Nephron (organoid): ENCODE results near the gene DGKA.

Source experiments
- H3K27ac Mint-ChIP-seq, 3 experiments: 2 replicates each; pipeline ENCODE4 v1.8.0; 2020; ENCODE audit warnings: mixed read lengths in 3 of 3, mild to moderate bottlenecking in 2 of 3, moderate library complexity in 1 of 3
- H3K27me3 Mint-ChIP-seq: 2 replicates; pipeline ENCODE4 v1.8.0; 2021; ENCODE audit warnings: low read depth, mild to moderate bottlenecking, moderate library complexity, mixed read lengths
- H3K36me3 Mint-ChIP-seq: 2 replicates; pipeline ENCODE4 v1.8.0; 2020; ENCODE audit warnings: low read depth, mixed read lengths
- H3K4me1 Mint-ChIP-seq: 2 replicates; pipeline ENCODE4 v1.8.0; 2020; ENCODE audit warnings: mixed read lengths
- H3K4me3 Mint-ChIP-seq, 3 experiments: 2 replicates each; pipeline ENCODE4 v1.8.0; 2020; ENCODE audit warnings: mild to moderate bottlenecking in 3 of 3, mixed read lengths in 3 of 3, moderate library complexity in 2 of 3
- H3K9me3 Mint-ChIP-seq: 2 replicates; pipeline ENCODE4 v1.8.0; 2020; ENCODE audit warnings: mixed read lengths
- CTCF ChIP-seq, 3 experiments: fragments of 200-600 bp; sonication (generic); IDR thresholded peaks; one replicate each; pipeline ENCODE4 v1.5.0; 2021; ENCODE audit warnings: antibody characterized with exemption in 3 of 3; ENCODE audit not compliant: unreplicated experiment in 3 of 3

The DGKA gene

DNA sequence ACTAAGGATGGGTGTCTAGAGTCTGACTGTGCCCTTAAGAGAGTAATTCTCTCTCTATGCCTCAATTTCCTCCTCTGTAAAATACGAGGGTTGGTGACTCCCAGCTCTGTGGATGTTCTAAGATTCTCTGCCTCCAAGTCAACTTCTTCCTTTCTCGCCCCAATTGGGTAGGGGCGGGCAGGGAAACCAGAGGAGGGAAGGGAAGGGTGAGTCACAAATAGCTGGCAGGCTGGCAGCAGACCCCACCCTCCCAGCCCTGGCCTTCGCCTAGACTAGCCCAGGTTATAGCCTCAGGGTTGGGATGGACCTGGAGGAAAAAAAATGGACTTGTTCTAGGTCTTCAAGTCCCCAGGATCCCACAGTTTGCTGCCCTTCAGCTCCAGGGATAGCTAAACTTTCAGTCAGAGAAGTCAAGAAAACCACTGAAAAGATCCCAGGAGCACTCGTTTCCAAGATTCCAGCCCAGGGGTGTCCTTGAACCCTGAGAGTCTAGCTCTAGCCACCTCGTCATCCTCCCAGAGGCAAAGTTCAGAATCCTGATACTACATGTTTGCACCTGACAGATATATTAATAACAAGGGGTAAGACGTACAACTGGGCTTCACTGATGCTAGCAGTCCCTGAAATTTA lies 2.3 kb downstream of the DGKA start:
- peak overlapping the region; percentile 88 to 94 (median 92) for H3K4me3 Mint-ChIP-seq
- no peak for TF ChIP-seq CTCF (IDR thresholded peaks at IDR 0.05; ENCODE audit: unreplicated experiment in 3 of 3)
- H3K36me3 Mint-ChIP-seq: no peaks in the 10 kb centered on the region
- H3K27me3 Mint-ChIP-seq: peaks cover 44% of the 10 kb centered on the region
- no peak overlapping the region for H3K27ac Mint-ChIP-seq
- H3K9me3 Mint-ChIP-seq: no peaks in the 10 kb centered on the region
- H3K4me1 Mint-ChIP-seq: peaks cover 29% of the 10 kb centered on the region

DNA sequence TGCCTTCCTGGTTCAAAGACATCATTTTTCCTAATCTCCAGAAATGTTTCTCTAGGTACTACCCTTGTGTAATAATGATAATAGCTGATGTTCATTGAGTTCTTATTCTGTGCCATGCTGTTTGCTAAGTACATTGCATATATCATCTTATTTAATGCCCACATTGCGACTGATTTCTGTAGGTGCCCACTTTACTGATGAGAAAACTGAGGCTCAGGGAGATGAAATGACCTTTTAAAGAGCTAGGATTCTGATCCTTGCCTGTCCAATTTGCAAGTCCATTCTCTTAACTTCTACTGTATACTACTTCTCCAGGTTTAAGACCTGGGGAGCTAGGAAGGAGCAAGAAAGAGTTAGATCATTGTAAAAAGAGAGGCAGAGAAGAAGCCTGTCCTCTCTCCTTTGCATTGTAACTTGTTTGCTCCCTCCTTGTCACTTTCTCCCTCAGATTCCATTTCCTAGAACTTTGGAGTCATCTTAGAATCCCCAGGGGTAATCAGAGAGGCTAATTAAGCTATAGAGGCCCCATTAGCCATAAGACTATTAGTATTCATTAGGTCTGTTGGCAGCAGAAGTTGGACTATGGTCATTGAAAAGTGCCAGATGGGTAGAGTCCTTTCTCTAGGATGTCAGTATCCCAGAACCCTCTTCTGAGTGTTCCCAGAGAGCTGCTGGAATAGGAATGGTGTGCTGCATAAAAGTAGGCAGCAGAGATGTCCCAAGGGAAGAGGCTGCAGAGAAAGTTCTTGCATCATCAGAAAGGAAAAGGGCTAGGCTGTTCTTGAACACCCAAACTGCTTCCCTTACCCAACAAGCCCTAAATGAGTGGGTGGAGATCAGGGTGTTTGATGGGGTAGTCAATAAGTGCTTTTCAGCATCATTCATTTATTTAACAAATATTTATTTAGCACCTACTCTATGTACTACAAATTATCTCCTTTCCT lies 3.1 kb downstream of the DGKA start:
- Mint-ChIP-seq H3K4me3 (peak overlapping the region; percentile 22 to 63 (median 51)), H3K9me3 (no peaks in the 10 kb centered on the region), H3K4me1 (peaks cover 29% of the 10 kb centered on the region), H3K36me3 (no peaks in the 10 kb centered on the region), H3K27me3 (peaks cover 44% of the 10 kb centered on the region), H3K27ac (no peak overlapping the region)
- TF ChIP-seq CTCF (IDR thresholded peaks at IDR 0.05; ENCODE audit: unreplicated experiment in 3 of 3): no peak

- H3K4me3 Mint-ChIP-seq: peak overlapping the region in 2 of 3 experiments; percentile 5 to 17
- H3K27me3 Mint-ChIP-seq: peaks cover 44% of the 10 kb centered on the region
- no peak overlapping the region for H3K27ac Mint-ChIP-seq
- H3K4me1 Mint-ChIP-seq: peaks cover 26% of the 10 kb centered on the region
- H3K9me3 Mint-ChIP-seq: no peaks in the 10 kb centered on the region
- no peak for TF ChIP-seq CTCF (IDR thresholded peaks at IDR 0.05; ENCODE audit: unreplicated experiment in 3 of 3)
- H3K36me3 Mint-ChIP-seq: no peaks in the 10 kb centered on the region
These were observed 3.8 kb downstream of the DGKA start for GRCh38 chr12:55934773-55935172.

- Mint-ChIP-seq H3K4me3 (no peak overlapping the region), H3K9me3 (no peaks in the 10 kb centered on the region), H3K36me3 (no peaks in the 10 kb centered on the region), H3K4me1 (peaks cover 16% of the 10 kb centered on the region), H3K27ac (no peak overlapping the region), H3K27me3 (peaks cover 44% of the 10 kb centered on the region)
- TF ChIP-seq CTCF (IDR thresholded peaks at IDR 0.05; ENCODE audit: unreplicated experiment in 3 of 3): no peak
These were observed 4.8 kb downstream of the DGKA start for GRCh38 chr12:55935738-55936151.

- Mint-ChIP-seq H3K36me3 (peaks cover 4% of the 10 kb centered on the region), H3K9me3 (no peaks in the 10 kb centered on the region), H3K4me3 (no peak overlapping the region), H3K4me1 (no peaks in the 10 kb centered on the region), H3K27ac (no peak overlapping the region), H3K27me3 (peaks cover 34% of the 10 kb centered on the region)
- no peak for TF ChIP-seq CTCF (IDR thresholded peaks at IDR 0.05; ENCODE audit: unreplicated experiment in 3 of 3)
These were observed 7.0 kb downstream of the DGKA start for GRCh38 chr12:55937981-55938380.
